Fibroblast of skin of scalp (primary cell): Measurements from ENCODE around the gene LGALS1.

Experiments used
- DNase-seq: peaks from one replicate; pipeline ENCODE4 v3.0.0-alpha.2; 2013

Gene LGALS1

GRCh38 chr22:37725551-37726240, 50.3 kb downstream of the LGALS1 start:
- no peak for DNase-seq

- DNase-seq: peak; percentile 29
Measured at GRCh38 chr22:37726241-37726887, 50.9 kb downstream of the LGALS1 start.

- no peak for DNase-seq
Measured at GRCh38 chr22:37728620-37729019, 53.2 kb downstream of the LGALS1 start.
